Measurements from ENCODE around the gene ARHGEF5. TPM values are rescaled to one million over a fixed set of nuclear protein-coding genes. Genes with fewer than 3 reads are reported as not detected.

The ARHGEF5 gene
- total RNA-seq, 2 experiments from 2014 or later = not detected

- ChIA-PET POLR2A (no interaction called here), CTCF (ENCODE audit: unreplicated experiment) (no interaction called here)
- no TSS peak for BruUV-seq (replicated peaks)
- Histone ChIP-seq H3K36me3 (ENCODE audit: insufficient read depth, low read length) (no peaks in the 10 kb centered on the region), H4K20me1 (ENCODE audit: insufficient read depth, low read length) (no peaks in the 10 kb centered on the region), H3K27ac (ENCODE audit: low read depth, low read length, poor library complexity, severe bottlenecking) (no peak overlapping the region), H3K9me2 (ENCODE audit: insufficient read depth, low read length) (no peaks in the 10 kb centered on the region), H3K4me2 (ENCODE audit: low read length) (no peak overlapping the region), H3K79me2 (ENCODE audit: insufficient read depth, low read depth, low read length) (no peaks in the 10 kb centered on the region), H3K9me3 (ENCODE audit: low read length) (no peaks in the 10 kb centered on the region), H3K4me1 (ENCODE audit: insufficient read depth, low read length, poor library complexity, severe bottlenecking) (no peaks in the 10 kb centered on the region), H2AFZ (ENCODE audit: low read length) (no peak overlapping the region), H3K4me3 (ENCODE audit: low read depth, low read length, poor library complexity, severe bottlenecking) (no peak overlapping the region)
- intact Hi-C loops (cut with micrococcal nuclease; ENCODE audit: unreplicated experiment) = no loop called here
- TF ChIP-seq EZH2phosphoT487 (IDR thresholded peaks at IDR 0.05; ENCODE audit: borderline replicate concordance, low read depth, low read length) = no peak
- no peak for TF ChIP-seq CTCF (conservative IDR thresholded peaks at IDR 0.05; ENCODE audit: low read length)
- no peak for DNase-seq (ENCODE audit: low spot score)
These were observed 23.4 kb downstream of the ARHGEF5 start for GRCh38 chr7:144378651-144379050.

GRCh38 chr7:144379776-144380384 lies 24.7 kb downstream of the ARHGEF5 start:
- Histone ChIP-seq H3K9me2 (ENCODE audit: insufficient read depth, low read length) (no peaks in the 10 kb centered on the region), H3K36me3 (ENCODE audit: insufficient read depth, low read length) (no peaks in the 10 kb centered on the region), H3K4me2 (ENCODE audit: low read length) (no peak overlapping the region), H3K4me3 (ENCODE audit: low read depth, low read length, poor library complexity, severe bottlenecking) (no peak overlapping the region), H3K79me2 (ENCODE audit: insufficient read depth, low read depth, low read length) (no peaks in the 10 kb centered on the region), H3K27ac (ENCODE audit: low read depth, low read length, poor library complexity, severe bottlenecking) (no peak overlapping the region), H3K9me3 (ENCODE audit: low read length) (no peaks in the 10 kb centered on the region), H4K20me1 (ENCODE audit: insufficient read depth, low read length) (no peaks in the 10 kb centered on the region), H3K4me1 (ENCODE audit: insufficient read depth, low read length, poor library complexity, severe bottlenecking) (no peaks in the 10 kb centered on the region), H2AFZ (ENCODE audit: low read length) (no peak overlapping the region)
- no TSS peak for BruUV-seq (replicated peaks)
- ChIA-PET CTCF (ENCODE audit: unreplicated experiment) (no interaction called here), POLR2A (no interaction called here)
- TF ChIP-seq EZH2phosphoT487 (IDR thresholded peaks at IDR 0.05; ENCODE audit: borderline replicate concordance, low read depth, low read length) = no peak
- TF ChIP-seq CTCF (conservative IDR thresholded peaks at IDR 0.05; ENCODE audit: low read length) = no peak
- intact Hi-C loops (cut with micrococcal nuclease; ENCODE audit: unreplicated experiment) = no loop called here
- no peak for DNase-seq (ENCODE audit: low spot score)

GRCh38 chr7:144384071-144384470 lies 28.9 kb downstream of the ARHGEF5 start:
- ChIA-PET POLR2A (no interaction called here), CTCF (ENCODE audit: unreplicated experiment) (no interaction called here)
- no peak overlapping the region for H3K4me2 ChIP-seq (ENCODE audit: low read length)
- no peak for TF ChIP-seq EZH2phosphoT487 (IDR thresholded peaks at IDR 0.05; ENCODE audit: borderline replicate concordance, low read depth, low read length)
- TF ChIP-seq CTCF (conservative IDR thresholded peaks at IDR 0.05; ENCODE audit: low read length) = no peak
- BruUV-seq (replicated peaks) = no TSS peak
- no peak overlapping the region for H2AFZ ChIP-seq (ENCODE audit: low read length)
- H3K27ac ChIP-seq (ENCODE audit: low read depth, low read length, poor library complexity, severe bottlenecking) = no peak overlapping the region
- no peaks in the 10 kb centered on the region for H3K4me1 ChIP-seq (ENCODE audit: insufficient read depth, low read length, poor library complexity, severe bottlenecking)
- H3K36me3 ChIP-seq (ENCODE audit: insufficient read depth, low read length) = no peaks in the 10 kb centered on the region
- H3K4me3 ChIP-seq (ENCODE audit: low read depth, low read length, poor library complexity, severe bottlenecking) = no peak overlapping the region
- DNase-seq (ENCODE audit: low spot score) = no peak
- intact Hi-C loops (cut with micrococcal nuclease; ENCODE audit: unreplicated experiment) = no loop called here
- no peaks in the 10 kb centered on the region for H3K9me2 ChIP-seq (ENCODE audit: insufficient read depth, low read length)
- no peaks in the 10 kb centered on the region for H3K79me2 ChIP-seq (ENCODE audit: insufficient read depth, low read depth, low read length)
- no peaks in the 10 kb centered on the region for H3K9me3 ChIP-seq (ENCODE audit: low read length)
- no peaks in the 10 kb centered on the region for H4K20me1 ChIP-seq (ENCODE audit: insufficient read depth, low read length)
